HG02610 (cell line): ENCODE data around the gene NEIL3.

Experiments
- ATAC-seq: cut with Tn5 transposase; IDR thresholded peaks from one replicate; pipeline ENCODE4 v1.9.1; 2021; ENCODE audit warnings: mild to moderate bottlenecking, moderate library complexity; ENCODE audit not compliant: unreplicated experiment

NEIL3 gene

DNA sequence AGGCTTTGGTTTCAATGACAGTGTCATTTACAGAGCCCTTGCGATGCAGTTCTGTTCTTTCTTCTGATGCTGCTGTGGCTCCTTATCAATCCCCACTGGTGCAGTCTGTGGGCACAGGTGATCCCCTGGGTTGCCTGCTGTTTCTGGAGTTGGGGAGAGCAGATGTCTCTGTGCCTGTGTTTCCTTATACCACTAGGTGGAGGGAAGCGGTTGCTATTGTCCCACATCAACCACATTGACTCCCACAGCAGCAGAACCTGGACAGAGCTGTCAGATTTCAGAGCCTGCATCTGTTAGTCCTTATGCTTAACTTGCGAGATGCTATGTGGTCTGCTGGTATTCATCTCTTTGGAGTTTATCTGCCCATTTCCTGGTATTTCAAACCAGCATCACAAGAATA, 57.7 kb downstream of the NEIL3 start:
- no peak for ATAC-seq

DNA sequence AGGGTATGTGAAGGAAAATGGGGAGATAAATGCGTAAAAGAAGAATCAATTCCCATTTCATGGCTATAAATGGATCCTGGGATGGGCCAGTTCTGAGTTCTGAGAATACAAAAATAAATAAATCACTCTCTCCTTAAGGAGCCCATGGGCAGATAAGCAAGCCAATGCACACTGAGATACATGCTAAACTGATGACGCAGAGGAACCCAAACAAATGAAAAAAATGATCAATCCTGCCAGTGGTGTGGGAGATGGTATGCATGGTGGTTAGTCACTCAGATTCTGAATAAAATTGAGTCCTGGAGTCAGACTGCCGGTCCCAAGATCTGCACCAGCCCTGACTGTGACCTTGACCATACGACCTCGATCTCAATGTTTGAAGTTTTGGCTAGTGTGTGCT, 59.7 kb downstream of the NEIL3 start:
- no peak for ATAC-seq

DNA sequence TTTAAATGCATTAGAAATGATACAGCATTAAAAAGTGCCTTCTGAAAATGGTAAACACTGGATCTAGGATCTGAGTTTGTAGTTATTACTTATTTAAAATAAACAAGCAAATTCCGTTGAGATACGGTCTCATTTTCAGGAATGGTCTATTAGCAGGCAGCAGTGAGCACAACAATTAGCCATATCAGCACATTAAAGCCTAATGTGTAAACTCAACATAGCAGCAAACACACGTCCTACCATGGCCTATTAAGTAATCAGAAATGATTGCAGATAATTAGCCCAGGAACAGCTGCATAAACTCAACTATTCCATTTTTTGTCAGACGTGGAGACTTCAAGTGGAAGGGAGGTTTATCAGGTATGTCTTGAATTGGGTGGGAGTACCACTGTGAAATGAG, 61.8 kb downstream of the NEIL3 start:
- no peak for ATAC-seq

GRCh38 chr4:177374966-177375365, 65.3 kb downstream of the NEIL3 start:
- no peak for ATAC-seq

GRCh38 chr4:177375372-177375771, 65.7 kb downstream of the NEIL3 start:
- no peak for ATAC-seq

DNA sequence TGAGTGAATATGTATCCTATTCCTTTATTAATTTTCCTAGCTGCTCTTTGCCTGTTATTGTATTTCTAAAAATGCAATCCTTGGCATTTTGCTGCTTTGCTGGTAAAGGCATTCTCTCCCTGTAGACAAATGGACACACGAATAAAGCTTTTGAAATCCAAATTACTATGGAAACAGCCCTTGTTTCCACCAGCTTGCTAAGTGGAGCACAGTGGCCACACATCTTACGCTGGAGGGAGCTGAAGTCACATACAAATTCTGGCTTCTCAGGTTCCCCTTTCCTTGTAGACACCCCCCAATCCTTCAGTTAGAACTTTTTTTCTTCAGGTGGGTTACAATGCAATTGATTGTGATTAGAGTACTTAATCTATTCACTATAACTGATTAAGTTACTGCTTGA, 66.3 kb downstream of the NEIL3 start:
- no peak for ATAC-seq

- no peak for ATAC-seq
Measured at GRCh38 chr4:177380730-177381287, 71.1 kb downstream of the NEIL3 start.

GRCh38 chr4:177381762-177382310, 72.2 kb downstream of the NEIL3 start:
- ATAC-seq: no peak

DNA sequence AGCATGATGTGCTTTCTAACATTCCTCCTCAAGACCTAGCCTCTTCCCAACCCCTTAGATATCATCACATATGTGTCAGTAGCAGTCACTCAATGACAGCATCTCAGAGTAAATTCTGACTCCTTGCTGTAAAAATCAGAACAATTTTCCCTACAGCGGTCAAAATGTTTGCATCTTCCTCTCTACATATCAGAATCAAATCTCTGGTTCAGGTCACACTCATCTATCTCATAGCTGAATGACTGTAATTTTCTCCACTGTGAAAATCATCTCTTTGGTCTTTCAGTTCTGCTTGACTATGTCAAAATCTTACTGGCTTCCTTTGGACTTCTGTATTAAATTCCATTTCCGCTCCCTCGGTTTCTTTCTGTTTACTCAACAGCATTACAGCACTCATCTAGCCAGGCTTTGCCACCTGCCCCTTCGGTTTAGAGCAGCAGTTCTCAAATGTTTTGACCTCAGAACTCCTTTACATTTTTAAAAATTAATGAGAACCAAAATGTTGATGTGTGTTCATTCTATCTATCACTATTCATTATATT, 75.3 kb downstream of the NEIL3 start:
- ATAC-seq: no peak

GRCh38 chr4:177385576-177386277, 76.1 kb downstream of the NEIL3 start:
- ATAC-seq: no peak

DNA sequence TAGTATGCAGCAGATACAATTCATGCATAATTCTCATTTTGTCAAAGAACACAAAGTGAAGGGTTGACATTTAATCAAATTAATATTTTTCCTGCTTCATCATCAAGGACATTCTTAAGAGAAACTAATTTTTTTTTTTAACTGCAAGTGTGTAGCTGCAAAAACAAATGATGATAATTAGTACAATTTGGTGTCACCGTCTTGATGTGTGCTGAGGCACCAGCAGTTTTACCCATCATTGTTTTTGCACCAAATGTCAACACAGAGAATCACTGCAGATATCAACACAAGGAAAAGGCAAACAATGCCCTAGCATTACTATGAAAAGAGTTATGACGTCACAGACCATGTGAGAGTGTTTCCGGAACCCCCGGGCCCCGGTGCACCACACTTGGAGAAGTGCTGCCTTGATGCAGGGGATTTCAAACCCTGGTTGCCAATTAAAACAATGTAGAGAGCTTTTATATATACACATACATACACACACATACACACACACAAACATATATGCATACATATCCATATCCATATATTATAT, 76.7 kb downstream of the NEIL3 start:
- no peak for ATAC-seq

DNA sequence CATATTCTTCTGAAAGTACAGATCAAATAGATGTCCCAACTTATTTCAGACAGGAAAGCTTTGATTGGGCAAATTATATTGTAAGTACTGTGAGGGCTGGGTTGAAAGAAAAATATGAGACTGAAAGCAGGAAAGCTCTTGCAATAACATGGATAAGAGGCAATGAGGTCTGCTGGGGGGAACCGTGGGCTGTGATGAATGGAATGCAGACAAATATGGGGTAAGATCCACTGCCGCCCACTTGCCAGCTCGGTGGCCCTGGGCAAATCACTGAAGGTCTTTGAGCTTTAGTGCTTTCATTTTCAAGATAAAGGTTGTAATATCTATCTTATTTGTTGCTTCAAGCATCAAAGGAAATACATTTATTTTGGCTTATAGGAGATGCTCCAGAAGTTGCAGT, 81.6 kb downstream of the NEIL3 start:
- ATAC-seq: no peak

GRCh38 chr4:177391953-177392352, 82.3 kb downstream of the NEIL3 start:
- ATAC-seq: no peak

DNA sequence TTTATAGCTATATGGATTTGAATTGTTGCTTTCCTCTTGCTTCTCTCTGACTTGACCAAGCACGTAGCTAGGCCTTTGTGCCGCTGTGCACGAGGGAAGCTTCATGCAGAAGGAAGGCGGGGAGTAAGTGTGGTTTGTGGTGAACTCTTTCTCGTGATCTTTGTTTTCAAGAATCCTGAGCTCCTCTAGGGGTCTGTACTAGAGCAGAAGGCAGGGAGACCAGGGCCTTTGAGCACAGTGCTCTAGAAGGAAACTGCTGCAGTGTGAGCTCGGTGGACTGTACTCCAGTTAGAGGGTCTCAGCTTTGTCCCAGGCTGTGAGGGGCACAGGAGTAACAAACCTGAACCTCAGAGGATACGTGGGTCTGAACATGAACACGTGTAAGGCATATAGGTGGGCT, 83.6 kb downstream of the NEIL3 start:
- no peak for ATAC-seq

DNA sequence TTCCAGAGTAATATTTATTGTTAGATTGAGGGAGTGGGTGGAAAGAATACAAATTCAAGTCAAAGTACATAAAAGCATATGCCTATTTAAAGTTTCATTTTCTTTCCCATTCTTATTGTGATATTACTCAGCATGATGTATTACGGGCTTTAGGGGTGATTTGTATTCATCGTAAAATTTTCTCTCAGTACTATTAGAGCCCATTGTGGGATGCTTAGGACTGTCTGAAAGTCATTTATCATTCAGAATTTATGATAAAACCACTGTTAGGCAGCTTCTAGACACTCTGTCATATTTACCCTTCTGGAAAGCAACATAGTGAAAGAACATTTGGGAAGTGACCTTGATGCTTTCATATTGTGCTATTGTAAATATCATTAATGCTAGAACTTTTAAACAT, 86.7 kb downstream of the NEIL3 start:
- ATAC-seq: no peak

DNA sequence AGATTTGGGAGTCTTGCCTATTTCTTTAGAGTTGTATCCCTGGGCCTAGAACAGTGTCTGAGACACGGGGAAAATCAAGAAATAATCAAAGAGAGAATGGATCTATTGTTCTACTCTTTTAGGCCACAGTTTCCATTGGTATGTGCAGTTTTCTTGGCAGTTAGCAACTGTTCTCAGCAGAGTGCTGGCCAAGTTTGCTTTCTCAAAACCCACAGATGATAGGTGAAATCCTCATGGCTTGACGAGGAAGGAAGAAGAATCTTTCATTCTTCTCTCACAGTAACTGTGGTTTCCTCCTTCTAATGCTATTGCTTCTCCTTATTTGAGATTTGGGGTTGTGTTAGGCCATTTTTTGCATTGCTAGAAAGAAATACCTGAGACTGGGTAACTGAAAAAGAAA, 90.4 kb downstream of the NEIL3 start:
- no peak for ATAC-seq

DNA sequence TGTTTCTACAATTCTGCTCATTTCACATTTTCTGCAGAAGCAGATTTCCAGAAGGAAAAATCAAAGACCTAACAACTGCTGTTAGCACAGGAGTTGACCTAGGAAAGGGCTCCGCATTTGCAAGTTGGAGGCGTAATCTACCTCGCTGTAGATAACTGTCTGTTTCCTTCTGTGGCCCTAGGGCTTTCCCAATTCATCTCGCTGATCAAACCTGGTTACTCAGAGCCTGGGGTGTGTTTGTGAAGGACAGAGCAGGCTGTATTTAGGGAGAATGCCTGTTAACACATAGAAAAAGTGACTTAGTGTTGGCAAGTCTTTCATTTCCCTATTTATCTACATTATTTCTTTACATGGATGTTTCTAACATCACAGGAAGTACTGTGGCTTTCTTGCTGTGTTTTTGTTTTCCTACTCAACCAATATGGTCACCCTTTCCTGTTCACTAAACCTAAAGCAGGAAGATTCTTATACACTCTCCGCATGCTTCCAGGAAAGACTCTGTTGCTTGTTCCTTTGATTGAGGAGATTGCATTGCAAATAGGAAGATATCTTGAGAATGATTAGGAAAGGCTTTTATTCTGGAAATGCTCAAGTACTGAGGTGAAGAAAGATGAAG, 92.1 kb downstream of the NEIL3 start:
- ATAC-seq: no peak

DNA sequence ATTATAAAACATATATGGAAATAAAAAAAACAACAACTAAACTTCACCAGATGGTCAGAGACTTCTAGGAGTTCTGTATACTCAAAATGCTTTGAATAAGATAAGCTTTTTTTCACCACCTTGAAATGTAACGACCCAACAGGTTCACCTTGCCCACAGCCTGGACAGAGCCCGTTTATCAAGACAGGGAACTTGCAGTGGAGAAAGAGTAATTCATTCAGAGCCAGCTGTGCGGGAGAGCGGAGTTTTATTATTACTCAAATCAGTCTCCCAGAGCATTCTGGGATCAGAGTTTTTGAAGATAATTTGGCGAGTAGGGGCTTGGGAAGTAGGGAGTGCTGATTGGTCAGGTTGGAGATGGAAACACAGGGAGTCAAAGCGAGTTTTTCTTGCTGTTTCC, 94.1 kb downstream of the NEIL3 start:
- no peak for ATAC-seq

DNA sequence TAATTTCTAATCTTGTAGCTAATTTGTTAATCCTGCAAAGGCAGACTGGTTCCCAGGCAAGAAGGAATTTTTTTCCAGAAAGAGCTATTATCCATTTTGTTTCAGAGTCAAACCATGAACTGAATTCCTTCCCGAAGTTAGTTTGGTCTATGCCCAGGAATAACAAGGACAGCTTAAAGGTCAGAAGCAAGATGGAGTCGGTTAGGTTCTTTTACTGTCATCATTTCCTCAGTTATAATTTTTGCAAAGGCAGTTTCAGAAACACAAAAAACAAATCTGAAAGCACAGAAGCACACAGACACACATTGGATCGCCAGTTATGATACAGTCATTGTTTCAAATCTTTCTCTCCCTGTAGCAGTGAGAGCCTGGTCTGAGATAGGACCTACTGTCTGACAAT, 94.7 kb downstream of the NEIL3 start:
- no peak for ATAC-seq

DNA sequence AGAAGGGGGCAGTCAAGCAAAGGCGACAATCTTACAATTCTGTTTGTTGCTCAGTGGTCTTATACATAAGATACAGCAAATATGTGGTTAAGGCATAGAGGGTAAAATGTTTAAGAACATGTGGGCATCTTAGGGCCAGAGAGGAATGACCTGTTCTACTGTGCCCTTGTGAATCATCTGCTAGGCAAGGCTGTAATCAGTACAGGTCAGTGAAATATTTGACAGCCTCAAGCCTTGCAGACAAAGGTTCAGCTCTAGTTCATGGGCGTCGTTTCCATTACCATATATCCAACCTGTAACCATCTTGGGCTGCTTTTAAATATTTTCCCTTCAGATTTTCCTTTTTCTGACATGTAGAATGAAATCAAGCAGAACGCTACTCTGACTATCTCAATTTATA, 95.3 kb downstream of the NEIL3 start:
- ATAC-seq: no peak

GRCh38 chr4:177405508-177405907, 95.8 kb downstream of the NEIL3 start:
- ATAC-seq: no peak

GRCh38 chr4:177408023-177408422, 98.3 kb downstream of the NEIL3 start:
- ATAC-seq: no peak
